OCI-LY3 (cell line): ENCODE measurements around the gene TBC1D5.

Experiments
- EZH2phosphoT487 ChIP-seq: fragments of 200-600 bp; shearing (Covaris generic); IDR thresholded peaks from 2 replicates; pipeline ENCODE4 v1.6.1; 2018; ENCODE audit warnings: antibody characterized with exemption, mixed run types, low read depth
- TF ChIP-seq, protein P1 (sequence below): fragments of 200-600, 300-600 bp; sonication (generic); IDR thresholded peaks from 2 replicates; pipeline ENCODE4 v1.5.1; 2014; ENCODE audit warnings: antibody characterized with exemption, low read length, low read depth

DNA sequence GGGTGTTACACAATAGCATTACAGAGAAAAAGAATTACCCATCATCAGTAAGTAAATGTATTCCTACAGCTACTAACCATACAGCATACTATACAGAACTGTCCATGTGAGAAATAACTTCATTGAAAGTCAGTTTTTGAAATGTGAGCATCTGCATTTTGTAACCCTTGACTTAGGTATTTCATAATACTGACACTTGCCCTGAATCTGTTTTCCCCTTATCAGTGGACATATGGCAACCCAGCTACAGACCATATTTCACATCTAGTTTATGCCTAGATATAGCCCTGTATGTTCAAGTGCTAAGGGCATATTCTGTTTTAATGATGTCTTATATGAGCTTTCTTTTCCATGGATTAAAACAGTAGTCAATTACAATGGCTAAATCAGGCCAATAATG lies 297.6 kb downstream of the TBC1D5 start:
- TF ChIP-seq, protein P1, sequence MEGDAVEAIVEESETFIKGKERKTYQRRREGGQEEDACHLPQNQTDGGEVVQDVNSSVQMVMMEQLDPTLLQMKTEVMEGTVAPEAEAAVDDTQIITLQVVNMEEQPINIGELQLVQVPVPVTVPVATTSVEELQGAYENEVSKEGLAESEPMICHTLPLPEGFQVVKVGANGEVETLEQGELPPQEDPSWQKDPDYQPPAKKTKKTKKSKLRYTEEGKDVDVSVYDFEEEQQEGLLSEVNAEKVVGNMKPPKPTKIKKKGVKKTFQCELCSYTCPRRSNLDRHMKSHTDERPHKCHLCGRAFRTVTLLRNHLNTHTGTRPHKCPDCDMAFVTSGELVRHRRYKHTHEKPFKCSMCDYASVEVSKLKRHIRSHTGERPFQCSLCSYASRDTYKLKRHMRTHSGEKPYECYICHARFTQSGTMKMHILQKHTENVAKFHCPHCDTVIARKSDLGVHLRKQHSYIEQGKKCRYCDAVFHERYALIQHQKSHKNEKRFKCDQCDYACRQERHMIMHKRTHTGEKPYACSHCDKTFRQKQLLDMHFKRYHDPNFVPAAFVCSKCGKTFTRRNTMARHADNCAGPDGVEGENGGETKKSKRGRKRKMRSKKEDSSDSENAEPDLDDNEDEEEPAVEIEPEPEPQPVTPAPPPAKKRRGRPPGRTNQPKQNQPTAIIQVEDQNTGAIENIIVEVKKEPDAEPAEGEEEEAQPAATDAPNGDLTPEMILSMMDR: no peak
- TF ChIP-seq EZH2phosphoT487: no peak
